GM21367 (cell line): ENCODE measurements around the gene UVRAG.
A peak's percentile ranks its signal among the peaks of the same experiment; 100 is the strongest.

ENCODE experiments used
- ATAC-seq: cut with Tn5 transposase; IDR thresholded peaks from one replicate; pipeline ENCODE4 v1.9.1; 2021; ENCODE audit not compliant: unreplicated experiment

Gene UVRAG

GRCh38 chr11:76131671-76132631 is 316.9 kb downstream of the UVRAG start:
- no peak for ATAC-seq

GRCh38 chr11:76134239-76134638 is 319.2 kb downstream of the UVRAG start:
- ATAC-seq = no peak

- ATAC-seq = no peak
These were observed 320.5 kb downstream of the UVRAG start for GRCh38 chr11:76135491-76135890.

GRCh38 chr11:76139314-76139713 is 324.3 kb downstream of the UVRAG start:
- no peak for ATAC-seq

GRCh38 chr11:76140912-76141574 is 326.0 kb downstream of the UVRAG start:
- no peak for ATAC-seq

GRCh38 chr11:76141901-76142588 is 327.0 kb downstream of the UVRAG start:
- ATAC-seq = no peak

- no peak for ATAC-seq
These were observed 328.3 kb downstream of the UVRAG start for GRCh38 chr11:76143274-76143673.

GRCh38 chr11:76147106-76147740 is 332.2 kb downstream of the UVRAG start:
- ATAC-seq = no peak

- no peak for ATAC-seq
These were observed 333.2 kb downstream of the UVRAG start for GRCh38 chr11:76148231-76148630.

- no peak for ATAC-seq
These were observed 334.1 kb downstream of the UVRAG start for GRCh38 chr11:76148941-76149613.

- ATAC-seq = no peak
These were observed 334.7 kb downstream of the UVRAG start for GRCh38 chr11:76149713-76150112.

GRCh38 chr11:76150141-76150540 is 335.1 kb downstream of the UVRAG start:
- ATAC-seq = no peak

GRCh38 chr11:76151556-76152085 is 336.6 kb downstream of the UVRAG start:
- no peak for ATAC-seq

- no peak for ATAC-seq
These were observed 337.2 kb downstream of the UVRAG start for GRCh38 chr11:76152086-76152681.

- ATAC-seq = peak; percentile 43
These were observed 337.9 kb downstream of the UVRAG start for GRCh38 chr11:76152741-76153570.

- ATAC-seq = no peak
These were observed 338.5 kb downstream of the UVRAG start for GRCh38 chr11:76153571-76153923.

- no peak for ATAC-seq
These were observed 340.7 kb downstream of the UVRAG start for GRCh38 chr11:76155500-76156227.

GRCh38 chr11:76156971-76157427 is 342.0 kb downstream of the UVRAG start:
- no peak for ATAC-seq
